HG03103 (cell line): ENCODE measurements around the gene GLT8D1.
"Not testable (repeated sequence)": the region's sequence is repeated elsewhere in the genome, so short reads cannot be mapped to it uniquely, and the experiment has no call there.

Experiments
- ATAC-seq: cut with Tn5 transposase; IDR thresholded peaks from one replicate; pipeline ENCODE4 v1.9.1; 2021; ENCODE audit warnings: low read depth; ENCODE audit not compliant: unreplicated experiment

Gene GLT8D1

GRCh38 chr3:52682016-52682415 is 23.6 kb downstream of the GLT8D1 start:
- ATAC-seq = no peak

GRCh38 chr3:52681596-52681995 is 24.0 kb downstream of the GLT8D1 start:
- ATAC-seq = no peak

- no peak for ATAC-seq
Measured at GRCh38 chr3:52679811-52680210, 25.8 kb downstream of the GLT8D1 start.

GRCh38 chr3:52679199-52679538 is 26.4 kb downstream of the GLT8D1 start:
- no peak for ATAC-seq

- ATAC-seq = no peak
Measured at GRCh38 chr3:52678265-52679198, 27.1 kb downstream of the GLT8D1 start.

GRCh38 chr3:52676201-52676600 is 29.4 kb downstream of the GLT8D1 start:
- ATAC-seq = not testable (repeated sequence)

- no peak for ATAC-seq
Measured at GRCh38 chr3:52671676-52672075, 33.9 kb downstream of the GLT8D1 start.

GRCh38 chr3:52670621-52671521 is 34.7 kb downstream of the GLT8D1 start:
- ATAC-seq = peak; percentile 76

- no peak for ATAC-seq
Measured at GRCh38 chr3:52663098-52663497, 42.5 kb downstream of the GLT8D1 start.

GRCh38 chr3:52660046-52660445 is 45.5 kb downstream of the GLT8D1 start:
- no peak for ATAC-seq

- ATAC-seq = no peak
Measured at GRCh38 chr3:52655895-52656294, 49.7 kb downstream of the GLT8D1 start.

- no peak for ATAC-seq
Measured at GRCh38 chr3:52651592-52651991, 54.0 kb downstream of the GLT8D1 start.

- ATAC-seq = no peak
Measured at GRCh38 chr3:52650439-52650838, 55.2 kb downstream of the GLT8D1 start.

GRCh38 chr3:52649461-52650210 is 56.0 kb downstream of the GLT8D1 start:
- ATAC-seq = no peak

- no peak for ATAC-seq
Measured at GRCh38 chr3:52645549-52645948, 60.0 kb downstream of the GLT8D1 start.
